ENCODE data around the gene NBEAL2.
A peak's percentile ranks its signal among the peaks of the same experiment; 100 is the strongest.
"Not testable (repeated sequence)": the region's sequence is repeated elsewhere in the genome, so short reads cannot be mapped to it uniquely, and the experiment has no call there.

The NBEAL2 gene

GRCh38 chr3:47018269-47018611, 38.8 kb downstream of the NBEAL2 start:
- no peak for TF ChIP-seq CTCF (IDR thresholded peaks at IDR 0.05; ENCODE audit: low read depth, low read length)
- no peak overlapping the region for H3K4me3 ChIP-seq (replicated peaks in 1 of 2; ENCODE audit: low read depth in 2 of 2, low read length in 2 of 2)
- no peak for DNase-seq (ENCODE audit: low read depth in 2 of 2)

GRCh38 chr3:47019201-47019600, 39.7 kb downstream of the NBEAL2 start:
- no peak for TF ChIP-seq CTCF (IDR thresholded peaks at IDR 0.05; ENCODE audit: low read depth, low read length)
- no peak for DNase-seq (ENCODE audit: low read depth in 2 of 2)
- no peak overlapping the region for H3K4me3 ChIP-seq (replicated peaks in 1 of 2; ENCODE audit: low read depth in 2 of 2, low read length in 2 of 2)

- DNase-seq (ENCODE audit: low read depth in 2 of 2): no peak
- TF ChIP-seq CTCF (IDR thresholded peaks at IDR 0.05; ENCODE audit: low read depth, low read length): no peak
- H3K4me3 ChIP-seq (replicated peaks in 1 of 2; ENCODE audit: low read depth in 2 of 2, low read length in 2 of 2): no peak overlapping the region
Measured at GRCh38 chr3:47020311-47020710, 40.8 kb downstream of the NBEAL2 start.

GRCh38 chr3:47022641-47023071, 43.2 kb downstream of the NBEAL2 start:
- no peak for TF ChIP-seq CTCF (IDR thresholded peaks at IDR 0.05; ENCODE audit: low read depth, low read length)
- H3K4me3 ChIP-seq (replicated peaks in 1 of 2; ENCODE audit: low read depth in 2 of 2, low read length in 2 of 2): no peak overlapping the region
- DNase-seq (ENCODE audit: low read depth in 2 of 2): no peak

- no peak overlapping the region for H3K4me3 ChIP-seq (replicated peaks in 1 of 2; ENCODE audit: low read depth in 2 of 2, low read length in 2 of 2)
- peak in 1 of 2 donors; percentile 30 for DNase-seq (ENCODE audit: low read depth in 2 of 2)
- TF ChIP-seq CTCF (IDR thresholded peaks at IDR 0.05; ENCODE audit: low read depth, low read length): no peak
Measured at GRCh38 chr3:47024932-47025331, 45.5 kb downstream of the NBEAL2 start.

GRCh38 chr3:47026432-47026831, 47.0 kb downstream of the NBEAL2 start:
- H3K4me3 ChIP-seq (replicated peaks in 1 of 2; ENCODE audit: low read depth in 2 of 2, low read length in 2 of 2); DNase-seq (ENCODE audit: low read depth in 2 of 2): not testable (repeated sequence)

GRCh38 chr3:47028146-47028545, 48.7 kb downstream of the NBEAL2 start:
- no peak for DNase-seq (ENCODE audit: low read depth in 2 of 2)
- H3K4me3 ChIP-seq (replicated peaks in 1 of 2; ENCODE audit: low read depth in 2 of 2, low read length in 2 of 2): no peak overlapping the region
- no peak for TF ChIP-seq CTCF (IDR thresholded peaks at IDR 0.05; ENCODE audit: low read depth, low read length)

Measured in cardiac fibroblast (primary cell).